HEK293T (cell line): ENCODE measurements around the gene RAB40A.

Experiments
- CTCF ChIA-PET: fragments of 350-600 bp; formaldehyde crosslinking; extraction: SDS; loops from one replicate; lab custom pipeline; 2021; ENCODE audit warnings: antibody characterized with exemption, inconsistent platforms; lab: Yijun Ruan, JAX
- POLR2A ChIA-PET: fragments of 350-600 bp; formaldehyde crosslinking; extraction: SDS; loops from one replicate; lab custom pipeline; 2020; ENCODE audit warnings: antibody characterized with exemption, inconsistent platforms; lab: Yijun Ruan, JAX
- DNase-seq: peaks from one replicate; pipeline ENCODE4 v3.0.0; 2012; ENCODE audit warnings: mixed read lengths; ENCODE audit errors: extremely low spot score
- ARNT ChIP-seq: fragments of 450-650 bp; IDR thresholded peaks from 2 replicates; pipeline ENCODE4 v1.6.1; 2017; ENCODE audit warnings: mild to moderate bottlenecking
- BHLHE40 ChIP-seq: fragments of 450-650 bp; IDR thresholded peaks from 2 replicates; pipeline ENCODE4 v1.6.1; 2016; ENCODE audit warnings: mild to moderate bottlenecking, moderate library complexity, borderline replicate concordance
- CTBP1 ChIP-seq: fragments of 450-650 bp; IDR thresholded peaks from 2 replicates; pipeline ENCODE4 v1.6.1; 2016; ENCODE audit warnings: borderline replicate concordance
- ELF4 ChIP-seq: fragments of 450-650 bp; IDR thresholded peaks from 2 replicates; pipeline ENCODE4 v1.6.1; 2017; ENCODE audit warnings: antibody characterized with exemption
- FOXA1 ChIP-seq: fragments of 450-650 bp; IDR thresholded peaks from 2 replicates; pipeline ENCODE4 v1.6.1; 2016; ENCODE audit warnings: mild to moderate bottlenecking
- FOXK2 ChIP-seq: fragments of 450-650 bp; IDR thresholded peaks from 2 replicates; pipeline ENCODE4 v1.6.1; 2016; ENCODE audit warnings: mild to moderate bottlenecking
- FOXM1 ChIP-seq: fragments of 450-650 bp; IDR thresholded peaks from 2 replicates; pipeline ENCODE4 v1.6.1; 2017; ENCODE audit warnings: mild to moderate bottlenecking, borderline replicate concordance
- HDGF ChIP-seq: fragments of 450-650 bp; IDR thresholded peaks from 2 replicates; pipeline ENCODE4 v1.6.1; 2017; ENCODE audit warnings: antibody characterized with exemption, borderline replicate concordance
- L3MBTL2 ChIP-seq: fragments of 450-650 bp; conservative IDR thresholded peaks from 2 replicates; pipeline ENCODE4 v1.6.1; 2016; ENCODE audit warnings: mild to moderate bottlenecking
- LEF1 ChIP-seq: fragments of 450-650 bp; IDR thresholded peaks from 2 replicates; pipeline ENCODE4 v1.6.1; 2017; ENCODE audit warnings: mild to moderate bottlenecking, borderline replicate concordance
- NFRKB ChIP-seq: fragments of 450-650 bp; IDR thresholded peaks from 2 replicates; pipeline ENCODE4 v1.6.1; 2016; ENCODE audit warnings: mild to moderate bottlenecking, moderate library complexity
- PKNOX1 ChIP-seq: fragments of 450-650 bp; IDR thresholded peaks from 2 replicates; pipeline ENCODE4 v1.6.1; 2016
- SP1 ChIP-seq: fragments of 450-650 bp; IDR thresholded peaks from 2 replicates; pipeline ENCODE4 v1.6.1; 2017
- SUZ12 ChIP-seq: fragments of 450-650 bp; IDR thresholded peaks from 2 replicates; pipeline ENCODE4 v1.6.1; 2016; ENCODE audit warnings: mild to moderate bottlenecking
- TARDBP ChIP-seq: fragments of 450-650 bp; IDR thresholded peaks from 2 replicates; pipeline ENCODE4 v1.6.1; 2016
- ZNF384 ChIP-seq: fragments of 450-650 bp; IDR thresholded peaks from 2 replicates; pipeline ENCODE4 v1.6.1; 2016

RAB40A gene

GRCh38 chrX:103554687-103555424 is 35.6 kb upstream of the RAB40A start:
- DNase-seq: peak; percentile 88
- POLR2A ChIA-PET: interaction anchor here (0.9 to 1.7 kb wide), 4 partner anchors 16 to 131 kb away, joined by 3 to 5 read pairs (median 4); no protein-coding TSS in a partner anchor
- CTCF ChIA-PET: no interaction called here
- TF ChIP-seq NFRKB: no peak

GRCh38 chrX:103552236-103552635 is 32.9 kb upstream of the RAB40A start:
- CTCF ChIA-PET: interaction anchor here (0.7 to 0.9 kb wide), 2 partner anchors 29 to 80 kb away, joined by 3 read pairs; no protein-coding TSS in a partner anchor

GRCh38 chrX:103550415-103551051 is 31.2 kb upstream of the RAB40A start:
- CTCF ChIA-PET: no interaction called here
- no peak for TF ChIP-seq HDGF
- no peak for TF ChIP-seq PKNOX1
- no peak for TF ChIP-seq SUZ12
- no peak for TF ChIP-seq NFRKB
- no peak for TF ChIP-seq SP1
- TF ChIP-seq ELF4: no peak
- no peak for TF ChIP-seq TARDBP
- no peak for TF ChIP-seq FOXM1
- no peak for TF ChIP-seq BHLHE40
- TF ChIP-seq FOXA1: no peak
- TF ChIP-seq ZNF384: no peak
- TF ChIP-seq L3MBTL2: no peak
- no peak for TF ChIP-seq CTBP1
- TF ChIP-seq FOXK2: no peak
- TF ChIP-seq LEF1: no peak
- no peak for TF ChIP-seq ARNT

More at GRCh38 chrX:103552236-103552635, 32.9 kb upstream of the RAB40A start:
- no peak for DNase-seq
- POLR2A ChIA-PET: no interaction called here
- no peak for TF ChIP-seq ELF4
- no peak for TF ChIP-seq CTBP1
- no peak for TF ChIP-seq ARNT
- no peak for TF ChIP-seq HDGF
- no peak for TF ChIP-seq FOXM1
- TF ChIP-seq L3MBTL2: no peak
- TF ChIP-seq SUZ12: no peak
- no peak for TF ChIP-seq TARDBP
- no peak for TF ChIP-seq LEF1
- no peak for TF ChIP-seq BHLHE40
- TF ChIP-seq ZNF384: no peak
- no peak for TF ChIP-seq FOXK2
- TF ChIP-seq FOXA1: no peak
- no peak for TF ChIP-seq SP1
- TF ChIP-seq PKNOX1: no peak
- no peak for TF ChIP-seq NFRKB

GRCh38 chrX:103549916-103550315 is 30.6 kb upstream of the RAB40A start:
- CTCF ChIA-PET: no interaction called here
- TF ChIP-seq PKNOX1 (peak; percentile 17; the same call in 1 of the 2 replicates), HDGF (no peak)
- DNase-seq: no peak
- POLR2A ChIA-PET: no interaction called here

More at GRCh38 chrX:103550415-103551051, 31.2 kb upstream of the RAB40A start:
- POLR2A ChIA-PET: no interaction called here
- no peak for DNase-seq

GRCh38 chrX:103540145-103540544 is 20.9 kb upstream of the RAB40A start:
- POLR2A ChIA-PET: interaction anchor here (1.1 to 1.4 kb wide), 3 partner anchors 12 to 145 kb away, joined by 3 to 4 read pairs (median 3); no protein-coding TSS in a partner anchor
- no peak for DNase-seq
- CTCF ChIA-PET: no interaction called here
- TF ChIP-seq TARDBP (no peak), ELF4 (no peak), SP1 (no peak), FOXK2 (no peak), ARNT (no peak), BHLHE40 (no peak), HDGF (no peak), SUZ12 (no peak), LEF1 (no peak), L3MBTL2 (no peak), PKNOX1 (no peak)
